HepG2 (cell line): Measurements from ENCODE around the gene PCBP4.

Experiments
- CTCF ChIP-seq: sonication (generic); formaldehyde crosslinking; IDR thresholded peaks from 2 replicates; pipeline ENCODE4 v1.5.0; 2020; ENCODE audit warnings: mild to moderate bottlenecking, missing genetic modification reagents, moderate library complexity
- TEAD3 ChIP-seq: optimal IDR thresholded peaks from 2 replicates; pipeline ENCODE3; 2016; ENCODE audit warnings: borderline replicate concordance
- ZNF24 ChIP-seq: fragments of 450-650 bp; IDR thresholded peaks from 2 replicates; pipeline ENCODE4 v1.6.1; 2017; ENCODE audit warnings: antibody characterized with exemption, mild to moderate bottlenecking
- ZNF580 ChIP-seq: IDR thresholded peaks from 2 replicates; pipeline ENCODE4 v1.6.1; 2016; ENCODE audit warnings: low read depth, borderline replicate concordance

- TF ChIP-seq CTCF (CRISPR knock-in tag): no peak
- no peak for TF ChIP-seq ZNF580 (CRISPR knock-in tag)
- no peak for TF ChIP-seq ZNF24
- no peak for TF ChIP-seq TEAD3
These were observed 37.7 kb upstream of the PCBP4 start for GRCh38 chr3:52004906-52005395.
